ENCODE measurements around the gene KCNC4. TPM values are rescaled to one million over a fixed set of nuclear protein-coding genes. Genes with fewer than 3 reads are reported as not detected.
A peak's percentile ranks its signal among the peaks of the same experiment; 100 is the strongest.

Gene KCNC4
- total RNA-seq, 1 experiment from 2014 or later = 8.9 TPM

DNA sequence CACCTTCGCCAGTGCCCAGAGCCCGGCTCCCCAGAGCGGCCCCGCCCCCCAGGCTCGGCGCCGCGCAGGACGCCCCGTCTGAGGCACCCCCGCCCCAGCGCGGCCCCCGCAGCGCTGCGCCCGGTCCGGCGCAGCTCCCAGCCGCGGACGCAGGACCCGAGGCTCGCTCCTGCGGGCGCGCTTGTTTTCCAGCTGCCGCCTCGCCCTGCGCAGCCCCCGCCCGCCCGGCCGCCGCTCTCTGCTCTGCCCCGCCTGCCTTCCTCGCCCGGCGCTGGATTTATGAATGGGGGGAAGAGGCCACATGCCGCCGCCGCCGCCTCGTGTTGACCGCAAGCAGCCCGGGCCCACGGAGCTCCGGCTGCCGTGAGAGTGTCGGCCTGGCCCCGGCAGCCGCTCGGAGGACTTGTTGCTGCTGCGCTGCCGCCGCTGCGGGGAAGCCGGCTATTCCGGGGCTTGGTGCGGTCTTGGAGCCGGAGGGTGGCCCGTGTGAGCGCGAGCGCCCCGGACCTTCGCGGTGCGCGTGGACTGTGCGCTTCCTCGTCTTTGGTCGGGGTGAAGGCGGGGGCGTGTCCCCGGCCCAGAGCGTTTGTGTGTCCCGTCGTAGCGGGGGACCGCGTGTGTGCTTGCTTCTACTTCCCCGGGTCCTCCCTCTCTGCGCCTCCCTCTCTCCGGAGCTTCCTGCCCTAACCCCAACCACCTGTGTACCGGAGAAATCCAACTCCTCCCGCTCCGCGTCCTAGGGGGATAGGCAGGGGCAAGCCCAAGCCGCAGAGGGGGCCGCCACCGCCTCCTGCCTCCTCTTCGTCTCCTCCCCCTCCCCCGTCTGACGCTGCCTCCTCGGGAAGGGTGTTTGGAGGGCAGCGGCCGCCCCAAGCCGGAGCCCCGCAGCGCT is 736 bp downstream of the KCNC4 start:
- Histone ChIP-seq H3K4ac (ENCODE audit: low read depth, low read length) (no peak overlapping the region), H2BK12ac (ENCODE audit: insufficient read length, low read depth, low read length) (no peak overlapping the region), H3K23ac (ENCODE audit: insufficient read length, low read depth, low read length) (no peak overlapping the region), H3K9ac (ENCODE audit: extremely low read depth, insufficient read length, low read length) (no peak overlapping the region), H2BK15ac (ENCODE audit: low read depth, low read length) (no peak overlapping the region), H3K23me2 (ENCODE audit: insufficient read length, low read depth, low read length, poor library complexity, severe bottlenecking) (peaks cover 19% of the 10 kb centered on the region), H3K56ac (ENCODE audit: insufficient read length, low read depth, low read length) (no peak overlapping the region), H4K5ac (ENCODE audit: insufficient read length, low read depth, low read length) (no peak overlapping the region), H3K27me3 (ENCODE audit: insufficient read depth, low read length) (peaks cover 9% of the 10 kb centered on the region; the same call in 1 of the 2 replicates), H2AFZ (ENCODE audit: low read length) (no peak overlapping the region), H2BK120ac (ENCODE audit: low read depth, low read length, poor library complexity, severe bottlenecking) (no peak overlapping the region), H3K79me2 (ENCODE audit: insufficient read depth, low read length) (no peaks in the 10 kb centered on the region), H2BK5ac (ENCODE audit: insufficient read length, low read length) (no peak overlapping the region), H3K79me1 (ENCODE audit: insufficient read depth, low read depth, low read length, poor library complexity, severe bottlenecking) (no peaks in the 10 kb centered on the region), H3K14ac (ENCODE audit: insufficient read depth, low read length) (peak overlapping the region; percentile 62), H4K20me1 (ENCODE audit: control insufficient read depth, insufficient read depth, insufficient read length) (no peaks in the 10 kb centered on the region), H4K8ac (replicated peaks; ENCODE audit: insufficient read length, low read depth, low read length) (no peak overlapping the region), H2AK5ac (ENCODE audit: insufficient read length, low read length) (no peak overlapping the region), H3K27ac (ENCODE audit: insufficient read length, low read depth, low read length) (no peak overlapping the region), H3T11ph (ENCODE audit: low read length) (no peak overlapping the region), H2BK20ac (ENCODE audit: low read depth, low read length, poor library complexity, severe bottlenecking) (no peak overlapping the region), H3K18ac (ENCODE audit: insufficient read length, low read depth, low read length) (peak overlapping the region; percentile 11), H4K91ac (ENCODE audit: insufficient read length, low read depth, low read length) (no peak overlapping the region), H3K4me1 (ENCODE audit: insufficient read depth, low read length) (peaks cover 3% of the 10 kb centered on the region; the same call in 1 of the 2 replicates), H3K9me3 (ENCODE audit: control insufficient read depth, low read depth, low read length) (no peaks in the 10 kb centered on the region), H3K4me2 (ENCODE audit: insufficient read depth, insufficient read length, low read length) (peak overlapping the region; percentile 77)
- peaks cover 0 to 2% (median 0%) of the 10 kb centered on the region in 3 experiments; a peak in 3 of 7 replicates for H3K36me3 Mint-ChIP-seq (ENCODE audit: insufficient read depth in 1 of 3, low read depth in 3 of 3)
- no CpG with 5 or more reads among the region's 101 CpGs for WGBS (ENCODE audit: extremely low coverage, insufficient read length, low lambda C conversion rate)
- no peak overlapping the region for H3K27ac Mint-ChIP-seq
- TF ChIP-seq, protein P1, sequence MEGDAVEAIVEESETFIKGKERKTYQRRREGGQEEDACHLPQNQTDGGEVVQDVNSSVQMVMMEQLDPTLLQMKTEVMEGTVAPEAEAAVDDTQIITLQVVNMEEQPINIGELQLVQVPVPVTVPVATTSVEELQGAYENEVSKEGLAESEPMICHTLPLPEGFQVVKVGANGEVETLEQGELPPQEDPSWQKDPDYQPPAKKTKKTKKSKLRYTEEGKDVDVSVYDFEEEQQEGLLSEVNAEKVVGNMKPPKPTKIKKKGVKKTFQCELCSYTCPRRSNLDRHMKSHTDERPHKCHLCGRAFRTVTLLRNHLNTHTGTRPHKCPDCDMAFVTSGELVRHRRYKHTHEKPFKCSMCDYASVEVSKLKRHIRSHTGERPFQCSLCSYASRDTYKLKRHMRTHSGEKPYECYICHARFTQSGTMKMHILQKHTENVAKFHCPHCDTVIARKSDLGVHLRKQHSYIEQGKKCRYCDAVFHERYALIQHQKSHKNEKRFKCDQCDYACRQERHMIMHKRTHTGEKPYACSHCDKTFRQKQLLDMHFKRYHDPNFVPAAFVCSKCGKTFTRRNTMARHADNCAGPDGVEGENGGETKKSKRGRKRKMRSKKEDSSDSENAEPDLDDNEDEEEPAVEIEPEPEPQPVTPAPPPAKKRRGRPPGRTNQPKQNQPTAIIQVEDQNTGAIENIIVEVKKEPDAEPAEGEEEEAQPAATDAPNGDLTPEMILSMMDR (conservative IDR thresholded peaks at IDR 0.05) = no peak
- peak overlapping the region; percentile 73 to 87 for H3K4me3 Mint-ChIP-seq
- no peaks in the 10 kb centered on the region; a peak in 2 of 5 replicates for H3K9me3 Mint-ChIP-seq
- DNase-seq = peak; percentile 56
- peaks cover 44% of the 10 kb centered on the region for H3K27me3 Mint-ChIP-seq (ENCODE audit: low read depth)
- H3K4me1 Mint-ChIP-seq = peaks cover 29 to 42% of the 10 kb centered on the region in 2 experiments

All from H9 (cell line).